Trophoblast cell (in vitro differentiated cells and primary cell): Measurements from ENCODE around the gene EEIG2.

Experiments
- DNase-seq, 2 donors: peaks; one replicate each; pipeline ENCODE4 v3.0.0-alpha.2; 2016
- H2AFZ ChIP-seq: 2 replicates; pipeline ENCODE4 v1.6.1; 2013; ENCODE audit warnings: low read length, moderate library complexity, mild to moderate bottlenecking; ENCODE audit not compliant: insufficient read depth, poor library complexity
- H2AK5ac ChIP-seq: 2 replicates; pipeline ENCODE4 v1.6.1; 2013; ENCODE audit warnings: mild to moderate bottlenecking, low read length
- H2BK120ac ChIP-seq: 2 replicates; pipeline ENCODE4 v1.6.1; 2013; ENCODE audit warnings: low read length, mild to moderate bottlenecking, moderate library complexity; ENCODE audit not compliant: insufficient read depth, poor library complexity
- H2BK12ac ChIP-seq: 2 replicates; pipeline ENCODE4 v1.6.1; 2013; ENCODE audit warnings: mild to moderate bottlenecking, low read length, moderate library complexity
- H2BK5ac ChIP-seq: 2 replicates; pipeline ENCODE4 v1.6.1; 2013; ENCODE audit warnings: low read length, low read depth, moderate library complexity, mild to moderate bottlenecking; ENCODE audit not compliant: poor library complexity
- H3K14ac ChIP-seq: 2 replicates; pipeline ENCODE4 v1.6.1; 2013; ENCODE audit warnings: mild to moderate bottlenecking, low read length
- H3K18ac ChIP-seq: 2 replicates; pipeline ENCODE4 v1.6.1; 2013; ENCODE audit warnings: mild to moderate bottlenecking, low read length
- H3K23ac ChIP-seq: 2 replicates; pipeline ENCODE4 v1.6.1; 2013; ENCODE audit warnings: low read length
- H3K27ac ChIP-seq: 2 replicates; pipeline ENCODE4 v1.5.1; 2013; ENCODE audit warnings: low read depth, mild to moderate bottlenecking, inconsistent platforms, low read length, moderate library complexity
- H3K27me3 ChIP-seq: 2 replicates; pipeline ENCODE4 v1.6.1; 2013; ENCODE audit warnings: inconsistent platforms, mild to moderate bottlenecking, low read length, moderate library complexity; ENCODE audit not compliant: insufficient read depth
- H3K36me3 ChIP-seq, 2 experiments: 1 replicate in 1 of 2; 2 replicates in 1 of 2; pipeline ENCODE4 v1.6.1; 2013; ENCODE audit warnings: low read length in 2 of 2, mild to moderate bottlenecking in 2 of 2, moderate library complexity in 1 of 2; ENCODE audit not compliant: insufficient read depth in 2 of 2, control insufficient read depth in 1 of 2
- H3K4ac ChIP-seq: 2 replicates; pipeline ENCODE4 v1.6.1; 2013; ENCODE audit warnings: low read depth, mild to moderate bottlenecking, low read length, moderate library complexity
- H3K4me1 ChIP-seq, 2 experiments: 1 replicate in 1 of 2; 2 replicates in 1 of 2; pipeline ENCODE4 v1.6.1; 2013; ENCODE audit warnings: low read length in 2 of 2, mild to moderate bottlenecking in 2 of 2, moderate library complexity in 1 of 2; ENCODE audit not compliant: insufficient read depth in 2 of 2, control insufficient read depth in 1 of 2
- H3K4me2 ChIP-seq: 2 replicates; pipeline ENCODE4 v1.6.1; 2013; ENCODE audit warnings: inconsistent platforms, mild to moderate bottlenecking, low read length, moderate library complexity
- H3K4me3 ChIP-seq: 2 replicates; pipeline ENCODE4 v1.5.1; 2013; ENCODE audit warnings: mild to moderate bottlenecking, low read depth, low read length, inconsistent platforms
- H3K79me1 ChIP-seq: one replicate; pipeline ENCODE4 v1.6.1; 2013; ENCODE audit warnings: low read length
- H3K79me2 ChIP-seq: 2 replicates; pipeline ENCODE4 v1.6.1; 2013; ENCODE audit warnings: low read length, mild to moderate bottlenecking; ENCODE audit not compliant: control insufficient read depth, insufficient read depth, poor library complexity
- H3K9ac ChIP-seq: 2 replicates; pipeline ENCODE4 v1.6.1; 2013; ENCODE audit warnings: mild to moderate bottlenecking, low read length
- H3K9me3 ChIP-seq: 2 replicates; pipeline ENCODE4 v1.6.1; 2013; ENCODE audit warnings: low read depth, mild to moderate bottlenecking, control low read depth, inconsistent platforms, low read length; ENCODE audit not compliant: insufficient read depth
- H4K12ac ChIP-seq: 2 replicates; pipeline ENCODE4 v1.6.1; 2013; ENCODE audit warnings: low read depth, mild to moderate bottlenecking, low read length, moderate library complexity
- H4K8ac ChIP-seq: 2 replicates; pipeline ENCODE4 v1.6.1; 2013; ENCODE audit warnings: low read depth, mild to moderate bottlenecking, low read length, moderate library complexity
- H4K91ac ChIP-seq: one replicate; pipeline ENCODE4 v1.6.1; 2013; ENCODE audit warnings: low read depth, mild to moderate bottlenecking, low read length, moderate library complexity
- WGBS: extraction: QIAGEN DNeasy Blood & Tissue Kit; methylation state at CpG from one replicate; pipeline ENCODE4 v1.1.7; 2013; ENCODE audit warnings: missing lambda C conversion rate; ENCODE audit not compliant: insufficient read length, insufficient coverage; ENCODE audit errors: extremely low coverage; 5-methylcytosine and 5-hydroxymethylcytosine counted together

EEIG2 gene

DNA sequence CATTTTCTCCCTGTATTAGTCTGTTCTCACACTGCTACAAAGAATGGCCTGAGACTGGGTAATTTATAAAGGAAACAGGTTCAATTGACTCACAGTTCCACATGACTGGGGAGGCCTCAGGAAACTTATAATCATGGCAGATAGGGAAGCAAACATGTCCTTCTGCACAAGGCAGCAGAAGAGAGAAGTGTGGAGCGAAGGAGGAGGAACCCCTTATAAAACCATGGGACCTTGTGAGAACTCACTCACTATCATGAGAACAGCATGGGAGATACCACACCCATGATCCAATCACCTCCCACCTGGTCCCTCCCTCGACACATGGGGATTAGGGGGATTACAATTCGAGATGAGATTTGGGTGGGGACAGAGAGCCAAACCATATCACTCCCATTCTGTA lies 35.2 kb upstream of the EEIG2 start:
- Histone ChIP-seq H3K4me1 (no peaks in the 10 kb centered on the region), H2AFZ (no peak overlapping the region), H2BK120ac (no peak overlapping the region), H3K79me1 (no peaks in the 10 kb centered on the region), H3K36me3 (no peaks in the 10 kb centered on the region), H3K23ac (no peak overlapping the region), H3K18ac (no peak overlapping the region), H3K27ac (no peak overlapping the region), H3K4me2 (no peak overlapping the region), H2BK5ac (no peak overlapping the region), H3K14ac (no peak overlapping the region), H3K9me3 (peaks cover 3% of the 10 kb centered on the region), H4K12ac (no peak overlapping the region), H4K8ac (no peak overlapping the region), H2AK5ac (no peak overlapping the region), H3K27me3 (no peaks in the 10 kb centered on the region), H3K79me2 (no peaks in the 10 kb centered on the region), H2BK12ac (no peak overlapping the region), H4K91ac (no peak overlapping the region), H3K9ac (no peak overlapping the region), H3K4ac (no peak overlapping the region), H3K4me3 (no peak overlapping the region)
- DNase-seq = no peak
- no CpG with 5 or more reads among the region's 3 CpGs for WGBS

DNA sequence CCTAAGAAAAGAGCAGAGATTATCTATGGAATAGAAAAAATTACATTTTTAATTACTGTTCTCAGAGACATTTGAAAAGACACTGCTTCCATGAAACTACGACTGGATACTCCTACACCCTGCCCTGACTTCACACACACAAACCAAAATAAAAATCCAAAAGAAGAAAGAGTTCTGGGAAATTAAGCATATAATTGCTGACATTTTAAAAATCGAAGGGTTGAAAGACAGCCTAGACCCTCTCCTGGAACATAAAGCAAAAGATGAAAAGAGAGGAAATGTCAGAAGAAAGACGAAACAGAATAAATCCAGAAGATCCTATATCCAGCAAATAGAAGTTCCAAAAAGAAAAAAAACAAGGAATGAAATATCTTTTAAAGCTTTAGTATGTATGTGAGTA lies 32.8 kb upstream of the EEIG2 start:
- Histone ChIP-seq H2BK120ac (no peak overlapping the region), H3K27me3 (no peaks in the 10 kb centered on the region), H2AFZ (no peak overlapping the region), H3K79me2 (no peaks in the 10 kb centered on the region), H3K23ac (no peak overlapping the region), H3K14ac (no peak overlapping the region), H3K9me3 (no peaks in the 10 kb centered on the region), H3K79me1 (no peaks in the 10 kb centered on the region), H3K9ac (no peak overlapping the region), H3K4ac (no peak overlapping the region), H4K8ac (no peak overlapping the region), H4K12ac (no peak overlapping the region), H3K36me3 (no peaks in the 10 kb centered on the region), H3K4me2 (no peak overlapping the region), H2BK5ac (no peak overlapping the region), H3K27ac (no peak overlapping the region), H4K91ac (no peak overlapping the region), H2BK12ac (no peak overlapping the region), H3K4me3 (no peak overlapping the region), H3K4me1 (no peaks in the 10 kb centered on the region), H3K18ac (no peak overlapping the region), H2AK5ac (no peak overlapping the region)
- no peak for DNase-seq
- WGBS = no CpG with 5 or more reads among the region's 3 CpGs

DNA sequence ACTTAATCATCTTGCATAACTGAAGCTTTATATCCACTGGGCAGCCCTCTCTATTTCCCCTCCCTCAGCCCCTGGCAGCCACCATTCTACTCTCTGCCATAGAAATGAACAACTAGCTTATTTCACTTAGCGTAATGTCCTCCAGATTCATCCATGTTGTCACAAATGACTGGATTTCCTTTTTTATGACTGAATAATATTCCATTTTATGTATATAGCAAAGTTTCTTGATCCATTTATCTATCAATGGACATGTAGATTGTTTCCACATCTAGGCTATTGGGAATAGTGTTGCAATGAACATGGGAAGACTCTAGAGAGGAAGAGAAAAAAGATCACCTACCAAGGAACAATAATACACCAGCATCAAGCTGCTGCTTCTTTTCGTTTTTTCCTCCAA lies 32.1 kb upstream of the EEIG2 start:
- H2AK5ac ChIP-seq = no peak overlapping the region
- H2BK5ac ChIP-seq = no peak overlapping the region
- H2BK12ac ChIP-seq = no peak overlapping the region
- no peak overlapping the region for H3K4ac ChIP-seq
- H2AFZ ChIP-seq = no peak overlapping the region
- no peak overlapping the region for H3K14ac ChIP-seq
- DNase-seq = no peak
- no peak overlapping the region for H3K23ac ChIP-seq
- no peak overlapping the region for H3K4me3 ChIP-seq
- no peaks in the 10 kb centered on the region for H3K79me2 ChIP-seq
- H4K91ac ChIP-seq = no peak overlapping the region
- H2BK120ac ChIP-seq = no peak overlapping the region
- no CpG with 5 or more reads among the region's 2 CpGs for WGBS
- no peaks in the 10 kb centered on the region for H3K27me3 ChIP-seq
- no peaks in the 10 kb centered on the region for H3K9me3 ChIP-seq
- no peaks in the 10 kb centered on the region for H3K79me1 ChIP-seq
- no peak overlapping the region for H4K8ac ChIP-seq
- H3K27ac ChIP-seq = no peak overlapping the region
- H3K36me3 ChIP-seq = no peaks in the 10 kb centered on the region
- H3K4me2 ChIP-seq = no peak overlapping the region
- no peaks in the 10 kb centered on the region for H3K4me1 ChIP-seq
- H3K9ac ChIP-seq = no peak overlapping the region
- no peak overlapping the region for H3K18ac ChIP-seq
- H4K12ac ChIP-seq = no peak overlapping the region

DNA sequence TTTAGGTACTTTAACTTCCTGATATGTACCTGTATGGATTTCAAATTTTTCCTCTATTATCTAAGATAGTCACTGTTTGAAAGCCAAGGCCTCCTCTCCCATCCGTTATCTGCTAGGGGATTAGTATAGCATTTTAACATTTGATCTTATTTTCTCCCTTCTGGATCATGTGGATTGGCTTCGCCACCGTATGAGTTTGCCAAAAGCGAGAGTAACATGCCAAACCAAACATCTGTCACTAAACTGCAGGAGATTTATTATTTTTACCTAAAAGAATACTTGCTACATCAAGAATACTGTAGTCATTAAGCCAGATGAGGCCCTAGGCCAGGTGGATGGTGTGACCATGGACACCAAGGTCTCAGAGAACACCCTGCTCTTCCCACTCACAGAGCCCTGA lies 28.5 kb upstream of the EEIG2 start:
- Histone ChIP-seq H2BK5ac (no peak overlapping the region), H3K4me2 (no peak overlapping the region), H4K8ac (no peak overlapping the region), H2AK5ac (no peak overlapping the region), H3K9me3 (no peaks in the 10 kb centered on the region), H3K27me3 (no peaks in the 10 kb centered on the region), H3K14ac (no peak overlapping the region), H3K79me2 (no peaks in the 10 kb centered on the region), H3K27ac (no peak overlapping the region), H4K91ac (no peak overlapping the region), H3K9ac (no peak overlapping the region), H3K4me3 (no peak overlapping the region), H3K4me1 (peaks cover 2 to 5% of the 10 kb centered on the region in 2 experiments), H3K36me3 (no peaks in the 10 kb centered on the region), H2BK12ac (no peak overlapping the region), H3K23ac (no peak overlapping the region), H4K12ac (no peak overlapping the region), H2BK120ac (no peak overlapping the region), H3K18ac (no peak overlapping the region), H2AFZ (no peak overlapping the region), H3K79me1 (no peaks in the 10 kb centered on the region), H3K4ac (no peak overlapping the region)
- no peak for DNase-seq
- WGBS = no CpG with 5 or more reads among the region's 4 CpGs
